HG02885 (cell line): ENCODE measurements around the gene ATAD2B.
"Not testable (repeated sequence)": the region's sequence is repeated elsewhere in the genome, so short reads cannot be mapped to it uniquely, and the experiment has no call there.

Experiments
- ATAC-seq: cut with Tn5 transposase; IDR thresholded peaks from one replicate; pipeline ENCODE4 v1.9.1; 2021; ENCODE audit warnings: mild to moderate bottlenecking; ENCODE audit not compliant: unreplicated experiment, poor library complexity

The ATAD2B gene

DNA sequence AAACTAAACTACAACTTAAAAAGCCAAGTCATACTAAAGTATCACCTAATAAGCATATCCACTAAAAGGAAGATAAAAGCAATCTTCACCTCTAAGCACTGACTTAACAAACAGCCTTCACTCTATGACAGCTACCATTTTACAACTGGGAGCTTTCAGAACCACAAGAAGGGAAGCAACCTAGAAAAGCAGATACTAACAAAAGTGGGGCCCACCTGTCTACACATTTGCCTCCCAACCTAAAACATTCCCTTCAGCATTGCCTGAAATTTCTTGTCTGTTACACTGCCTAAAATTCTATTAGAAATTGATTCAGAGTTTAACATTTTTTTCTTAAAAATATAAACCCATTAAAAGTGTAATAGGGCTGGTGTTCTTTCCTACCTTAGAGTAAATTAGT is 172.0 kb downstream of the ATAD2B start:
- no peak for ATAC-seq

DNA sequence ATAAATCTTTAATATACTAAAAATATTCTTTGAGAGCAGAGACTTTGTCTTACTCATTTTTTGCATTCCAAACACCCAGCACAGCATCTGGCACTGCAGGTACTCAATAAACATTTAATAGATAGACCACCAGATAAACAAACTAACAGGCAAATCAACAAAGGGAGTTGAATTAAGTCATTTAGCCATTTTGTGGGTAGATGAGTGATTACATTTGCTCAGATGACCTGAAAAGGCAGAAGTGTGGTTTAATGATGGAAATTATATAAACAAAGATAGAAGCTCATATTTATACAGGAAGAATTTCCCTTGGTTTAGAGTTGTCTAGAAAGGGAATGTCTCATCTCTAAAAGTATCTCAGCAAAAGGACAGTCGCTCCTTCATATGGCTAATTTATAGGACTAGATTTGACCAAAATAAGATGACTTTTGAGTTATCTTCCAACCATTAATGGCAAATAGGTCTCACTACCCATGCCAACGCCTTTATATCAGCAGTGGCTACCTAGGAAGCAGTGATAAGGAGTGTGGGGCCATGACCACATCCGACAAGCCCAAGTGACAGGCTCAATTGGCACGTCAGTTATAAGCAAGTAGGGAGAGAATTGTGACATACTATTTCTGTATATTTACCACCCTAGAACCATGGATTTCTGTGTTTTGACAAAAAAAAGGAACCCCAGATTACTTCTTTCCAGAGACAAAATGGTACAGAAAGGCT is 173.5 kb downstream of the ATAD2B start:
- no peak for ATAC-seq

DNA sequence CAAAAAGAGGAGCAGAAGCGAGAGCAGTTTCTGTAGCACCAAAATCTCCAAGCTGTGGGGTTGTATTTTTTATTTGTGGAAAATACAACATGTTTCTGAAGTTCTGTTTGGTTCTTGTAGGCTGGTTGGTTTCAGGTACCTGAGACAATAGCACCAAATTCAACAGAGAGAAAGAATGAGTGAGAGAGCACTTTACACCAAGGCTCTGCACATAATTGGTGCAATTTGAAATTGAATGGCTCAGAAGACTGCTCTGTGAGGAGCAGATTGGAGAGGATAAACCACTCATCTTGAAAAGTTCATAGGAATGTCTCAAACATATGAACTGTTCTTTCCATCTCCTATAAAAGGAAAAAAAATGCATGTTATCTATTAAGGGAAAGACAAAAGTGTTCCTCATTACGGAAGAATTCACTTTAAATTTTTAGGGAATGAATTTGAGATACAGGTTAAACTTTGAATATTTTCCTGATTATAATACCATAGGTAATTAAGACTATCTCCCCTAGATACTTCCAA is 175.1 kb downstream of the ATAD2B start:
- ATAC-seq, result no peak

DNA sequence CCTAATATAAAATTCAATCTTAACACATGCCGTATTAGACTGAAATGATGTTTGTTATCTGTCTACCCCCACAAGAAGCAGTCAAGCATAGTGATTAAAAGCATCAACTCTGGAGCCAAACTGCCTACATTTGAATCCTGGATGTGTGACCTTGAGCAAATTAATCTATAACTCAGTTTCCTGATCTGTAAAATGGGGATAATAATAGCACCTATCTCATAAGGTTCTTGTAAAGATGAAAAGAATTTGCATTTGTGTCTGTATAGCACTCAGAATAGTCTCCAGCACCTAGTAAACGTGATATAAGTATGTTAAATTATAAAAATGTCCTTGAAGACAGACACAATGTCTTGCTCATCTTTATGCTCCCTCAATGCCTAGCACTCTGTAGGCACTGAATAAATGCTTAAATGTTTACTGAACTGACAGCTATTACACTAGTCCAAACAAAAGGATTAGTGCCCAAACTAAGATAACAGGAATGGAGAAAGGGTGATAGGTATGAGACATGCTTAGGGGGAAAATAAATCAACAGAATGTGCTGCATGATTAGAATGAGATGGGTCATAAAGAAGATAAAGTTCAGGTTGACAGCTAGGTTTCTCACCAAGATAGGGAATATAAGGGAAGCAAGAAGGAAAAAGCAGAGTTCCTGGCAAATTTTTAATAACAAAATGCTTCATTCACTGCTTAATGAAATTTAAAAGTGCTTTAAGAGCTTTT is 180.6 kb downstream of the ATAD2B start:
- ATAC-seq, result no peak

DNA sequence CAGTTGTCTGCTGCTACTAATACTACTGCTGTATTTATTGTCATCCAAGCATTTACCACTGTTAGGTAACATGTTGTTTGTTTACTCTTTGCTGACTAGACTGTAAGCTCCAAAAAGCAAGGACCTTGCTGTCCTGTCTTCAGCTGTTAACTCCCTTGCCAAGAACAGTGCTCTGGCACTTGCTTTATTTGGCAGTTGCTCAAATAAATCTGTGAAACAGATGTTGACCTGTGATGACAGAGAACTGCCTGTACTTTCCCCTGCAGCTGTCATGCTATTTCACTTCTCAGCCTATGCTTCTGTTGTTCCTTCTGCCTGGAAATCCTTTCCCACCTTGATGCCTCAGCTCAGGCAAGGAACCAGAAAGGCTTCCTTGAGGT is 181.2 kb downstream of the ATAD2B start:
- no peak for ATAC-seq

DNA sequence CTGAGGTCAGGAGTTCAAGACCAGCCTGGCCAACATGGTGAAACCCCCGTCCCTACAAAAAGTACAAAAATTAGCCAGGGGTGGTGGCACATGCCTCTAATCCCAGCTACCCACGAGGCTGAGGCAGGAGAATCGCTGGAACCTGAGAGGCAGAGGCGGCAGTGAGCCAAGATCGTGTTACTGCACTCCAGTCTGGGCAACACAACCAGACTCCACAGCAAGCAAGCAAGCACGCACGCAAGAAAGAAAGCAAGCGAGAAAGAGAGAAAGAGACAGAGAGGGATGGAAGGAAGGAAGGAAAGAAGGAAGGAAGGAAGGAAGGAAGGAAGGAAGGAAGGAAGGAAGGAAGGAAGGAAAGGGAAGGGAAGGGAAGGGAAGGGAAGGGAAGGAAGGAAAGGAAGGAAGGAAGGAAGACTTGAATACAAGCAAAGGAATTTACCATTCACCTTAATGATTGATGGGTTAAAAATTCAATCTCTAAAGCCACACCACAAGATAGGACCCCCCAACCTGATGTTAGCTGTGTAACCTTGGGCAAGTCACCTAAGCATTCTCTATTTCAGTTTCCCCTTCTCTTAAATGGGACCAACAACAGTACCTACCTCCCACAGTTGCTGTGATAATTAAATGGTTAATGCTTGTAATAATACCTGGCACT is 181.7 kb downstream of the ATAD2B start:
- no peak for ATAC-seq

DNA sequence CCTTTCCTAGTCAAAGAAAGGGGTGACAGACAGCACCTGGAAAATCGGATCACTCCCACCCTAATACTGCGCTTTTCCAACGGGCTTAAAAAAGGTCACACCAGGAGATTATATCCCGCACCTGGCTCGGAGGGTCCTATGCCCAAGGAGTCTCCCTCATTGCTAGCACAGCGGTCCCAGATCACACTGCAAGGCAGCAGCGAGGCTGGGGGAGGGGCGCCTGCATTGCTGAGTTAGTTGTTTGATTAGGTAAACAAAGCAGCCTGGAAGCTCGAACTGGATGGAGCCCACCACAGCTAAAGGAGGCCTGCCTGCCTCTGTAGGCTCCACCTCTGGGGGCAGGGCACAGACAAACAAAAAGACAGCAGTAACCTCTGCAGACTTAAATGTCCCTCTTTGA is 190.1 kb downstream of the ATAD2B start:
- ATAC-seq, result not testable (repeated sequence)

DNA sequence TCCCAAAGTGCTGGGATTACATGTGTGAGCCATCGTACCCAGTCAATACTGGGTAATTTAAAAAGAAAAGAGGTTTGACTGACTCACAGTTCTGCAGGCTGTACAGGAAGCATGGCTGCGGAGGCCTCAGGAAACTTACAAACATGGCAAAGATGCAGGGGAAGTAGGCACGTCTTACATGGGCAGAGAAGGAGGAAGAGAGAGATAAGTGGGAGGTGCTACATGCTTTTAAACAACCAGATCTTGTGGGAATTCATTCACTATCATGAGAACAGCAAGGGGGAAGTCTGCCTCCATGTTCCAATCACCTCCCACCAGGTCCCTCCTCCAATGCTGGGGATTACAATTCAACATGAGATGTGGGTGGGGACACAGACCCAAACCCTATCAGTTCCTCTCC is 192.5 kb downstream of the ATAD2B start:
- no peak for ATAC-seq

DNA sequence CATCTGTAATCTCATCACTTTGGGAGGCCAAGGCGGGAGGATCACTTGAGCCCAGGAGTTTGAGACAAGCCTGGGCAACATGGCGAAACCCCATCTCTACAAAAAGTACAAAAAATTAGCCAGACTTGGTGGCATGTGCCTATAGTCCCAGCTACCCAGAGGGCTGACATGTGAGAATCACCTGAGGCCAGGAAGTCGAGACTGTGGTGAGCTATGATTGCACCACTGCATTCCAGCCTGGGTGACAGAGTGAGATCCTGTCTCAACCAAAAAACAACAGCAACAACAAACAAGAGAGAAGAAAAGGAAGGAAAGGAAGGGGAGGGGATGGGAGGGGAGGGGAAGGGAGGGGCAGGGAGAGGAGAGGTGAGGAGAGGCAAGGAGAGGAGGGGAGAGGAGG is 203.9 kb downstream of the ATAD2B start:
- ATAC-seq, result not testable (repeated sequence)

DNA sequence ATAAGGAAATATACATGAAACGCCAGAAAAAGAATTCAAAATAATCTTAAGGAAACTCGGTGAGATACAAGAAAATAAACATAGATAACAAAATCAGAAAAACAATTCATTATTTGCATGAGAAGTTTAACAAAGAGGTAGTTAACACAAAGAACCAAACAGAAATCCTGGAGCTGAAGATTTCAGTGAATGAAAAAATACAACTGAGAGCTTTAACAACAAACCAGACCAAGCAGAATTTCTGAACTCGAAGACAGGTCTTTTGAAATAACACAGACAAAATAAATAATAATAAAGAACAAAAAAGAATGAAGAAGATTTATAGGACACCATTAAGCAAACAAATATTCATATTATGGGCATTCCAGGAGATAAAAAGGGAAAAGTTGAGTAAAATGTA is 204.7 kb downstream of the ATAD2B start:
- no peak for ATAC-seq

DNA sequence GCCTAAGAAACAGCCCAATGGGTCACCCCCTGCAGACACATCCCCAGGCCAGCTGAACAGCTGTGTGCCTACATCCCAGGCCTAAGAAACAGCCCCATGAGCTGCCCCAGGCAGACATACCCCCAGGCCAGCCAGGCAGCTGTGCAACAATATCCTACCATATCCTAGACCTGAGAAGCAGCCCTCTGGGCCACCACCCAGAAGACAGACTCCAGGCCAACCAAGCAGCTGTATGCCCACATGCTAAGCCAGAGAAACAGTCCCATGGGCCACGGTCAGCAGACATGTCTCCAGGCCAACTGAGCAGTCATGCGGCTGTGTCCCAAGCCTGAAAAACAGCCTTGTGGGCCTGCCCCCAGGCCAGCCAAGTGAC is 205.5 kb downstream of the ATAD2B start:
- no peak for ATAC-seq

DNA sequence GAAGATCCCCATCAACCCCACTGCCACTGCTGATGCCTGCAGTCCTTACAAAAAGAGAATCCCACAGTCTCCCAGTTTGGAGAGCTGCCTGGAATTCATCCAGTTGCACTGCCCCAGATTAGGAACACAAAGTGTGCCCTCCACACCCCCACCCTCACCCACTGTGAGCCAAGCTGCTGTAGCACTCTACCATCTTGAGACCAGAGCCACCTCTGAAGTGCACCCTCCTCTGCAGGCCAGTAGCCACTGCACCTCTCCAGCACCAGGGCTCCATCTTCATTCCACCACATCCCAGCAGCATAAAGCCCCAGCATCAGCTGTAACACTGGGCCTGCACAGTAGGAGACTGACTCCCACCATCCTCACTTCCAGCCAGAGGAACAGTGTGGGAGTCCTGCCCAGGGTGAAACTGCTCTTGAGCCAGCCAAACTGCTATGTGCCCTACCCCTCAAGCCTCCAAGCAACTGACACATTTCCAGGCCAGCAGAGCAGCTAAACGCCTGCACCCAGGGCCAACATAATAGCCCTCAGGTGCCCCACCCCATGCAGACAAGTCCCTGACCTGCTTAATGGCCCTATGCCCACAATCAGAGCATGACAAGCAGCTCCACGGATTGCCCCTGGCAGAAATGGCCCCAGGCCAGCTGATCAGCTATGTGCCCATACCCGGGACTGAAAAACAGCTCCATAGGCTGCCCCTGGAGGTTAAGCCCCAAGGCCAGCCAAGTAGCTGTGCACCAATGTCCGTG is 206.0 kb downstream of the ATAD2B start:
- no peak for ATAC-seq

DNA sequence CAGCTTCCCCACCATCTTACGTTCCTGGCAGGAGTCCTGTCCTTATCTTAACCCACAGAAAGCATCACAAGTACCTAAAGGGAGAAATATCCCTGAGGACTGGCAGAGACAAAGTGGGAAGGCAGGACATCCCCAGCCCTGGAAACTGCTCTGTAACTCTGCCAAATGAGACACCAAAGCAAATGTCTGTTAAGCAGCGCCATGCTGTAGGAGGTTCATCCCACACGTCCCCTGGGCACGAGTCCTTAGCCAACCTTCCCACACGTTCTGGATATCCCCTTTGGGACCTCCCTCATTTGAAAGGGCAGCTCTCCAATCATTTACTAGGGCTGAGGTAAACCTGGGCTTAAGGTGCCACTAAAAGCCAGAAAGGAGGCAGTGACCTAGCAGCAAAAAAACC is 207.2 kb downstream of the ATAD2B start:
- no peak for ATAC-seq

DNA sequence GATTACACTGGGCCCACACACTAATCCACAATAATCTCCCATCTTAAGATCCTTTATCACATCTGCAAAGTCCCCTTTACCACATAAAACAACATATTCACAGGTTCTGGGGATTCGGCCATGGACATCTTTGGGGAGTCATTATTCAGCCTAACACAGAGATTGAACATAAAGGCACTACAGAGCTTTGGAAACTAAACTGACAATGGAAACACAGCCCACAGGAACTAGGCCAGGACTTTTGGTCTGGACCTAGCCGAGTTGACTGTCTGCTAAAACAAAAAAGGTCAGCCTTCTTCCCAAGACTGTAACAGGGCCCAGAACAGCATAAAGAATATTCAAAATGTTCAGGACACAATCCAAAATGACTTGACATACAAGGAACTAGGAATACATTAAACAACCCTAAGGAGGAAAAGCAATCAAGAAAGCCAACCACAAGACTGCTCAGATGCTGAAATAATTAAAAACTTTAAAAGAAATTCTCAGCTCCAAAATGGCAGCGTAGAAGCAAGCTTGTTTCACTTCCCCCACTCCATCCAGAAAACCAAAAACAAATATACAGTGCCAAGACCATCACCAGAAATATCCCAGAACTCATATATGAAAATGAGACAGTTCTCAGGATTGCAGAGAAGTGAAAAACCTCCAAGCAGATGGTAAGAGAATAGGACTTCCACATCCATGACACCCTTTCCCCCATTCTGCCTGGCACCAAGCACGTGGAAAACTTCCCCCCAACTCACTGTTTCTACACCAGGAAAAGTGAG is 207.8 kb downstream of the ATAD2B start:
- ATAC-seq, result no peak

DNA sequence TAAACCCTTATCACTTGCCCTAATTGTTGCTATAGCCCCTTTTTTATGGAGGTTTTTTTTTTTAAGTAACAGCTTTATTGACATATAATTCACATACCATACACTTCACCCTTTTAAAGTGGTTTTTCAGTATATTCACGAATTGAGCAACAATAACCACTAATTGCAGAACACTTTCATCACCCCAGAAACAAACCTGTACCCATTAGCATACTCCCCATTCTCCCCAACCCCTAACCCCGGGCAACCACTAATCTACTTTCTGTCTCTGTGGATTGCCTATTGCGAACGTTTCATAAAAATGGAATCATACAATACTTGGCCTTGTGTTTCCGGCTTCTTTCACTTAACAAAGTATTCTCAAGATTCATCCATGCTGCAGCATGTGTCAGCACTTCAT is 213.6 kb downstream of the ATAD2B start:
- no peak for ATAC-seq

DNA sequence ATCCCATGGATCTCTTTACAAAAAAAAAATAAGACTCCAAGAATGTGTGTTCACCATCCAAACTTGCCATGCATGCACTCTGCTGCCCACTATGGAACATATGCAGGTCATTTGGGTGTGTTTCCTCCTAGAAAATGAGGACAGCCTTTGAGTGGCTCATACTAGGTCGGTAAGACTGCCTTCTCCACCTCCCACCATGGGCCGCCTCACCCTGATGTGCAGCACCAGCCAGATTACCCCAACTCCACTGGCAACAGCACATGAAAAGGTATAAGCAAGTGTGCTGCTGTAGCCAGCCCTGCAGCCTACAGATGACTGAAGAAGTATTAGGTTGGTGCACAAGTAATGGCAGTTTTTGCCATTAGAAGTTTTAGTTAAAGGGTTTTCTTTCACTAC is 214.2 kb downstream of the ATAD2B start:
- no peak for ATAC-seq

DNA sequence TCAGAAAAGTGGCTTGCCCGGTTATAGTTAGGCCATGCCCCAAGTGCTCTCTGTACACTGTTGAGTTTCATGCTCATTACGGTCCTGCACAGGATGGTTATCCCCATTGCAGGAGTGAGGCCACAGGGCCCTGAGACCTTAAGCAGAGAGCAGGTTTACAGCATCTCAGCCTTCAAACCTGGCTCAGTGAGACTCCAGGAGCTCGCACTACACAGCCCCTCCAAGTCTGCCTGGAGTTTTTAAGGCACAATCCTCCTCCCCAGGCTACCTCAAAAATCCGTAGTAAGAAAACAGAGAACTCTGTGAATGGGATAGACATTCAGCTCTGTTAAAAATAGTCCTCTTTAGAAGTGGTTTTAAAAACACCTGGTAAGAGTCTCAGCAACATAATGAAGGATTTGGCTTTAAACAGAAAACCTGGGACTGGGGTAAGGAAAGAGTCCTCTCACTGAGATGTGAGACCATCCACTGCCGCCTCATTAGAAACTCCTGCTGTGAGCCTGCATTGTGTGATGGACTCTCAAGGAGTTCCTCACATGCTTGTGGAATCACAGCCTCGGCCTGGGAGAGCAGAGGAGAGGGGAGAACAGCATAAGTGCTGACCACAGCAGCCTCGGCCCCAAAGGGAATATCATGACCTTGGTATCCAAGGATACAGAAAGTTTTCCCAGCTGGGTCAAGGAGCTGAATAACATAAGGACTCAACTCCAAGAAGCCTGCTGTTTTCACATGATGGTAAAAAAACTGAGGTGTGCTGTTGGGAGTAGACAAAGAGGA is 214.8 kb downstream of the ATAD2B start:
- ATAC-seq, result no peak

DNA sequence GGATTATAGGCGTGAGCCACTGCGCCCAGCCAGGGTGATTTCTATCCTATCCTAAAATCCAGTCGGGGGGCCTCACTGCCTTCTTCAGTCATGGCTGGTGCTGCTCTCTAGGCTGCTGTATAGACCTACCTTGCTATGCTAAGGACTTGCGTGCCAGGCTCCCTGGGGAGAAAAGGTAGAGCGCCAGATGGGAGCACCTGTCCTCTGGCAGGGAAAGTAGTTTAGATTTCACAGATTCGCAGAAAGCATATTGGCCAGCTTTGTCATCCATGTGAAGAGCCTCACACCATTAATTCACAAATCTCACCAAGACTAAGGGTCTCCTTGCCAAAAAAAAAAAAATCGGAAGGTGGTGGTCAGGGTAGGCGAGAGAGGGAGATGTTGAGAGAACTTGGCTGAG is 217.6 kb downstream of the ATAD2B start:
- ATAC-seq, result no peak

DNA sequence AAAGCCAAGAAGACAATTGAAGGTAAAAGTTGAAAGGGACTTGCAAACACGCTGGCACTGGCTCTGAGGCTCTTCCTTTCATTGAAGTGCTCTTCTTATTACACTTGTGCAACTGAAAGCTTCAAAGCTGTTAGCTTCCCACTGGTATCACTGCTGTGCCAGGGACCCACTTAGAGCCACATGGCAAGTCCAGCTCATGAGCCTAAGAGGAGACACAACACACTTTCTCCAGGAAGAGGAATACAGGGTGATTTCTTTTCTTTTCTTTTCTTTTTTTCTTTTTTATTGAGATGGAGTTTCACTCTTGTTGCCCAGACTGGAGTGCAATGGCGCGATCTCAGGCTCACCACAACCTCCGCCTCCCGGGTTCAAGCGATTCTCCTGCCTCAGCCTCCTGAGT is 218.2 kb downstream of the ATAD2B start:
- ATAC-seq, result no peak
